Breast epithelium (tissue), 4 donors: Measurements from ENCODE around the gene DCAF8. TPM values are rescaled to one million over a fixed set of nuclear protein-coding genes. Genes with fewer than 3 reads are reported as not detected.
A peak's percentile ranks its signal among the peaks of the same experiment; 100 is the strongest.

ENCODE experiments used
- DNase-seq, 2 donors: peaks; one replicate each; pipeline ENCODE4 v3.0.0-alpha.2; 2019; ENCODE audit warnings: low spot score in 2 of 2
- H3K27ac ChIP-seq, 2 donors: fragments of 200-600 bp; sonication (generic) in 1 of 2; one replicate each; pipeline ENCODE4 v1.5.1; 2016 to 2019; ENCODE audit warnings: mild to moderate bottlenecking in 1 of 2
- H3K27me3 ChIP-seq, 2 donors: fragments of 200-600 bp; sonication (generic) in 1 of 2; one replicate each; pipeline versions ENCODE4 v1.5.1 to v1.6.0; 2017 to 2019; ENCODE audit warnings: control low read depth in 1 of 2, mild to moderate bottlenecking in 1 of 2
- H3K36me3 ChIP-seq: fragments of 200-600 bp; one replicate; pipeline ENCODE4 v1.5.1; 2019
- H3K4me1 ChIP-seq, 2 donors: fragments of 200-600 bp; sonication (generic); one replicate each; pipeline ENCODE4 v1.5.1; 2016 to 2019; ENCODE audit warnings: control low read depth in 1 of 2
- H3K4me3 ChIP-seq, 3 donors: fragments of 200-600 bp; sonication (generic); 1 replicate in 2 of 3; 2 replicates in 1 of 3; pipeline ENCODE4 v1.5.1; 2016 to 2019; ENCODE audit warnings: mild to moderate bottlenecking in 3 of 3, moderate library complexity in 2 of 3
- H3K9me3 ChIP-seq, 2 donors: fragments of 200-600 bp; sonication (generic) in 1 of 2; one replicate each; pipeline ENCODE4 v1.5.1; 2016 to 2019; ENCODE audit warnings: control low read depth in 1 of 2
- POLR2A ChIP-seq: fragments of 450-650 bp; IDR thresholded peaks from one replicate; pipeline ENCODE4 v1.6.1; 2016; ENCODE audit warnings: antibody characterized with exemption, mild to moderate bottlenecking, moderate library complexity
- POLR2AphosphoS5 ChIP-seq, 3 donors: sonication (generic); formaldehyde crosslinking; IDR thresholded peaks; one replicate each; pipeline ENCODE4 v1.6.1; 2017; ENCODE audit warnings: antibody characterized with exemption in 3 of 3
- intact Hi-C: fragments of 100-400 bp; cut with DNase I; formaldehyde crosslinking; loops from one replicate; pipeline ENCODE4 v1.15.1; 2023; ENCODE audit warnings: low total_unique reads
- total RNA-seq, 3 donors: library from RNA; depleted of rRNA; stranded (reverse); fragments of >200 nt; gene quantifications; one replicate each; pipeline ENCODE4 v1.1.0, GENCODE V29; 2016
- TF ChIP-seq, protein P1 (sequence below), 3 donors: fragments of 450-650 bp; IDR thresholded peaks; one replicate each; pipeline ENCODE4 v1.5.1; 2016 to 2017; ENCODE audit warnings: antibody characterized with exemption in 3 of 3, mild to moderate bottlenecking in 3 of 3, moderate library complexity in 3 of 3

DCAF8 gene
- total RNA-seq, 3 donors from 2014 or later, result 161 to 195 (median 161) TPM

DNA sequence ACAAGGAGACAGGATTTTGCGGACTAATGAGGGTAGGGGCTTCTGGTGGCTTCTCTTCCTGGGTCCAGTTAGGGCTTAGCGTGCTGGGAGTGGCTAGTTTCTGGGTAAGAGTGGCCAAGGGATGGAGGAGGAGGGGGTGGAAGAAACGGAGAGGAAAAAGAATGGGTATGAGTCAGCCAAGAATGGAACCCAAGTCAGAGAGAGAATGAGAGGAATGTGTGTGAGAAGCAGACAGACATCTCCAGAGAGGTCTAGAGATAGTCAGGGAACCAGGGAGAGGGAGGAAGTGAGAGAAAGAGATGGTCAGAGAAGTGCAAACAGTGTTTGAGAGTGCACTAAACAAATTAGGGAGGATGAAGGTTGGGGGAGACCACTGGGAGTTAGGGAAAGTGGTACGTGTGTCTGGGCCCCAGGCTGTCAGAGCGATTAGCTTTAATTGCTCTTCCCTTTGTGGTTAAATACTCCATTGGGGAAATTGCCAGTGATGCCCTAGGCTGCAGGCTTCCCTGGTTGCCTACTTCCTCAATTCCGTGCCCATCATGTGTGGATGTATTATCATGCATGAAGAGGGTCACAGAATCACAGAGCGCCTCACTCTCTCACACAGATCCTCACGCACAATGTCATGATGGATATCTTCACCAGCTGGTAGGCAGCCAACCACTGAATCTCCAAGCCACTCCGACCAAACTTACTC, 55.8 kb downstream of the DCAF8 start:
- Histone ChIP-seq H3K27me3 (no peaks in the 10 kb centered on the region), H3K27ac (peak overlapping the region; percentile 95 to 96), H3K9me3 (no peaks in the 10 kb centered on the region), H3K36me3 (no peaks in the 10 kb centered on the region), H3K4me1 (peaks cover 14 to 26% of the 10 kb centered on the region in 2 donors), H3K4me3 (peak overlapping the region; percentile 88 to 96 (median 95))
- DNase-seq, result peak in 1 of 2 donors; percentile 38
- intact Hi-C loops, result no loop called here
- TF ChIP-seq POLR2AphosphoS5 (IDR thresholded peaks at IDR 0.05) (no peak), POLR2A (no peak)
- TF ChIP-seq, protein P1, sequence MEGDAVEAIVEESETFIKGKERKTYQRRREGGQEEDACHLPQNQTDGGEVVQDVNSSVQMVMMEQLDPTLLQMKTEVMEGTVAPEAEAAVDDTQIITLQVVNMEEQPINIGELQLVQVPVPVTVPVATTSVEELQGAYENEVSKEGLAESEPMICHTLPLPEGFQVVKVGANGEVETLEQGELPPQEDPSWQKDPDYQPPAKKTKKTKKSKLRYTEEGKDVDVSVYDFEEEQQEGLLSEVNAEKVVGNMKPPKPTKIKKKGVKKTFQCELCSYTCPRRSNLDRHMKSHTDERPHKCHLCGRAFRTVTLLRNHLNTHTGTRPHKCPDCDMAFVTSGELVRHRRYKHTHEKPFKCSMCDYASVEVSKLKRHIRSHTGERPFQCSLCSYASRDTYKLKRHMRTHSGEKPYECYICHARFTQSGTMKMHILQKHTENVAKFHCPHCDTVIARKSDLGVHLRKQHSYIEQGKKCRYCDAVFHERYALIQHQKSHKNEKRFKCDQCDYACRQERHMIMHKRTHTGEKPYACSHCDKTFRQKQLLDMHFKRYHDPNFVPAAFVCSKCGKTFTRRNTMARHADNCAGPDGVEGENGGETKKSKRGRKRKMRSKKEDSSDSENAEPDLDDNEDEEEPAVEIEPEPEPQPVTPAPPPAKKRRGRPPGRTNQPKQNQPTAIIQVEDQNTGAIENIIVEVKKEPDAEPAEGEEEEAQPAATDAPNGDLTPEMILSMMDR (IDR thresholded peaks at IDR 0.05), result no peak

DNA sequence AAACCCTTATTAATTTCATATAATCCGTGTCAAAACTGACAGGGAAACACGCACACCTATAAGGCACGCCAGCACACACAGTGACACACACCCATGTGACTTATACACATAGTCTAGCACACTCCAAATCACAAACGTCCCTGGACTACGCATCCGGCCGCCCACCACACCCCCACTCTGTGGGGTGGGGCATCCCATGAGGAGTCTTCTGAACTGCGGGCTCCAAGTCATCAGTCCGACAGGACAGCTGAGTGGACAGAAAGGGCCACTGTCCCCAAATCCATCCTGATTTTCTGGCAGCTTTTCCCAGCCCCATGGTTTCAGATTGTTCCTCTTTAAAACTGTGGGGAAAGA, 56.3 kb downstream of the DCAF8 start:
- Histone ChIP-seq H3K4me3 (peak overlapping the region; percentile 88 to 96 (median 95)), H3K36me3 (no peaks in the 10 kb centered on the region), H3K27ac (peak overlapping the region; percentile 95 to 96), H3K27me3 (no peaks in the 10 kb centered on the region), H3K9me3 (no peaks in the 10 kb centered on the region), H3K4me1 (peaks cover 14 to 26% of the 10 kb centered on the region in 2 donors)
- TF ChIP-seq, protein P1 (IDR thresholded peaks at IDR 0.05), result no peak
- peak in 1 of 3 donors; percentile 22 for TF ChIP-seq POLR2AphosphoS5 (IDR thresholded peaks at IDR 0.05)
- intact Hi-C loops, result no loop called here
- DNase-seq, result peak in 1 of 2 donors; percentile 40

DNA sequence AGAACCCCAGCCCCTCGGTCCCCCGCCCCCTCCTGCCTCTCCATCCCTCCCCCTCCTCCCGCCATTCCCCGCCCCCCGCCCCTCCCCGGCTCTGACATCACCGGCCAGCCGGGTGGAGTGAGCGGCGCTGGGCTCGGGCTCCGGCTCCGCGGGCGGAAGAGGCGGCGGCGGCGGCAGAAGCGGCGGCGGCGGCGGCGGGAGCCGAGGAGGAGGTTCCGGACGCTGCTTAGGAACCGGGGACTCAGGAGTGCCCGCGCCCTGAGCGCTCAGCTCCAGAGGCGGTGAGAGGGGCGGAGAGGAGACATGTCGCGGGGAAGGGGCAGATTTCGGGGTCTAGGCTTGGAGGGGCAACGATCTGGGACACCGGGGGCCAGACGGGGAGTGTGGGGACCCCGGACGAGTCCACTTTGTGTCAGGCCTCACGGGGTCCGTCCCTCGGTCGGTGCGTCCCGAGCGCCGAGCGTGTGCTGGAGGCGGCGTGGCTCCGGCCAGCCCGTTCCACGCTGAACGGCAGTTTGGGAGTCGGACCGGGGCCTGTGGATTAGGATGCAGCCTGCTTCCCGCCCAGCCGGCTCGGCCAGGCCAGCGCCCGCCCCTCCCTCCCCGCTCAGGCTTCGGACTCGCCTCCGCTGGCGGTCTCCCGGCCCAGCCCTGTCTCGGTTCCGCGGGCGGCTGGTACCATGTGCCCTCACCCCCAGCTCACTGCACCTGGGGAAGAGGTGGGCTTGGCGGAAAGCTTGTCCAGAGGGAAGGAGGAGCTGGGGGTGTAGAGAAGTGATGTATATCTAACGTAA, 56.9 kb downstream of the DCAF8 start, which contains the start of gene PEA15:
Gene PEA15, plus strand, starts transcription at position 143 of the 794 bp plus-strand sequence. CDS start 6,161 bp downstream, outside the sequence.
- Histone ChIP-seq H3K4me3 (peak within 1 kb of the TSS; percentile 88 to 96 (median 95)), H3K27ac (peak within 1 kb of the TSS; percentile 95 to 96), H3K4me1 (peaks cover 14 to 26% of the 10 kb centered on the region in 2 donors), H3K36me3 (no peaks in the 10 kb centered on the region), H3K27me3 (no peaks in the 10 kb centered on the region), H3K9me3 (no peaks in the 10 kb centered on the region)
- intact Hi-C loops, result no loop called here
- TF ChIP-seq POLR2AphosphoS5 (IDR thresholded peaks at IDR 0.05) (peak in 2 of 3 donors; percentile 32 to 65), POLR2A (no peak)
- TF ChIP-seq, protein P1 (IDR thresholded peaks at IDR 0.05), result no peak
- peak; percentile 61 to 73 for DNase-seq

DNA sequence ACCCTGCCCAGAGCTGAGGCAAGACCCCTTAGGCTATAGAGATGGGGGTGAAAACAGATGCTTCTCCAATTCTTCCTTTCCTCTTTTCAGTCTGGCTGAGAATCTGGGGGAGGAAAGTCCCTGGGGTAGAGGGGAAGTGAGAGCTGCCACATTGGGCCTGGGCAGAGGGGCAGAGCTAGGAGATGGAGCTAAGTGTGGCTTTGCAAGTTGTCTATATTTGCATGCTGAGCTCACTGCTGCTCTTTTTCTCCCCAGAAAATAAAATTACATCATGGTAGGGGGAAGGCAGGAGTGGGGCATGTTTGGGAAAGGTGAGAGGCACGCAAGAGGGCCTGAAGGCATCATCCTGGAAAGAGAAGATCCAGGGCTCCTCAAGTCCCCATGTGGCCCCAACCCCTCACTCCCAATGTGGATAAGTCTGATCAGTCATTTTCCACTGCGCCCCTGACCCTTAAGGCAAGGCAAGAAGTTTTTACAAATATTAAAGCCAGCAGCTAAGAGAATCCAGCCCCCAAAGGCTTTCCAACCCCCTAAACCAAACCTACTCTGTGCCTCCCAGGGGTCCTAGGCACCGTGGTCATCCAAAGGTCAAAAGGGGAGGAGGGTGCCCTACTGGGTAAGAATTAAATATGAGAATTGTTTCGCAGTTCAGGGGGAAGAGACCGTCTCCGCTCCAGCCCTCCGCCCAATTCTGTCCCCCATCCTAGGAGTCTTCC, 57.7 kb downstream of the DCAF8 start:
- H3K4me1 ChIP-seq, result peaks cover 10 to 22% of the 10 kb centered on the region in 2 donors
- no peaks in the 10 kb centered on the region for H3K27me3 ChIP-seq
- no peaks in the 10 kb centered on the region for H3K36me3 ChIP-seq
- intact Hi-C loops, result no loop called here
- no peaks in the 10 kb centered on the region for H3K9me3 ChIP-seq
- no peak for TF ChIP-seq POLR2A
- TF ChIP-seq POLR2AphosphoS5 (IDR thresholded peaks at IDR 0.05), result no peak
- TF ChIP-seq, protein P1 (IDR thresholded peaks at IDR 0.05), result no peak
- peak overlapping the region; percentile 95 to 96 for H3K27ac ChIP-seq
- no peak for DNase-seq
- peak overlapping the region; percentile 88 to 96 (median 95) for H3K4me3 ChIP-seq
